RWPE2 (cell line): ENCODE measurements around the gene IGFL1.

Experiments used
- ATAC-seq: fragments of 200-7000 bp; cut with Tn5 transposase; 3 replicates; pipeline ENCODE4 v1.9.1; 2021; ENCODE audit warnings: low read depth
- DNase-seq: peaks from one replicate; pipeline ENCODE4 v3.0.0-alpha.2; 2020; ENCODE audit warnings: low spot score
- H3K27ac ChIP-seq: fragments of 450-650 bp; 2 replicates; pipeline ENCODE4 v1.5.1; 2017; ENCODE audit warnings: mild to moderate bottlenecking; ENCODE audit not compliant: poor library complexity, severe bottlenecking
- H3K27me3 ChIP-seq: fragments of 250-450 bp; sonication (Bioruptor Pico); 2 replicates; pipeline ENCODE4 v1.5.1; 2021; ENCODE audit warnings: mild to moderate bottlenecking, moderate library complexity; ENCODE audit not compliant: insufficient read depth, poor library complexity, severe bottlenecking
- H3K36me3 ChIP-seq: fragments of 250-450 bp; sonication (Bioruptor Pico); 2 replicates; pipeline ENCODE4 v1.5.1; 2020; ENCODE audit warnings: low read depth, mild to moderate bottlenecking, moderate library complexity
- H3K4me1 ChIP-seq: fragments of 250-450 bp; sonication (Bioruptor Pico); 2 replicates; pipeline ENCODE4 v1.5.1; 2021; ENCODE audit warnings: mild to moderate bottlenecking, moderate library complexity; ENCODE audit not compliant: insufficient read depth, poor library complexity, severe bottlenecking
- H3K4me3 ChIP-seq: fragments of 250-450 bp; sonication (Bioruptor Pico); 2 replicates; pipeline ENCODE4 v1.5.1; 2021; ENCODE audit warnings: mild to moderate bottlenecking, moderate library complexity; ENCODE audit not compliant: severe bottlenecking
- H3K9me3 ChIP-seq: fragments of 250-450 bp; sonication (Bioruptor Pico); 2 replicates; pipeline ENCODE4 v1.5.1; 2021; ENCODE audit warnings: mild to moderate bottlenecking, moderate library complexity; ENCODE audit not compliant: severe bottlenecking
- TF ChIP-seq, protein P1 (sequence below): fragments of 450-650 bp; IDR thresholded peaks from one replicate; pipeline ENCODE4 v1.5.1; 2017; ENCODE audit warnings: mild to moderate bottlenecking, moderate library complexity; ENCODE audit not compliant: poor library complexity, severe bottlenecking

The IGFL1 gene

DNA sequence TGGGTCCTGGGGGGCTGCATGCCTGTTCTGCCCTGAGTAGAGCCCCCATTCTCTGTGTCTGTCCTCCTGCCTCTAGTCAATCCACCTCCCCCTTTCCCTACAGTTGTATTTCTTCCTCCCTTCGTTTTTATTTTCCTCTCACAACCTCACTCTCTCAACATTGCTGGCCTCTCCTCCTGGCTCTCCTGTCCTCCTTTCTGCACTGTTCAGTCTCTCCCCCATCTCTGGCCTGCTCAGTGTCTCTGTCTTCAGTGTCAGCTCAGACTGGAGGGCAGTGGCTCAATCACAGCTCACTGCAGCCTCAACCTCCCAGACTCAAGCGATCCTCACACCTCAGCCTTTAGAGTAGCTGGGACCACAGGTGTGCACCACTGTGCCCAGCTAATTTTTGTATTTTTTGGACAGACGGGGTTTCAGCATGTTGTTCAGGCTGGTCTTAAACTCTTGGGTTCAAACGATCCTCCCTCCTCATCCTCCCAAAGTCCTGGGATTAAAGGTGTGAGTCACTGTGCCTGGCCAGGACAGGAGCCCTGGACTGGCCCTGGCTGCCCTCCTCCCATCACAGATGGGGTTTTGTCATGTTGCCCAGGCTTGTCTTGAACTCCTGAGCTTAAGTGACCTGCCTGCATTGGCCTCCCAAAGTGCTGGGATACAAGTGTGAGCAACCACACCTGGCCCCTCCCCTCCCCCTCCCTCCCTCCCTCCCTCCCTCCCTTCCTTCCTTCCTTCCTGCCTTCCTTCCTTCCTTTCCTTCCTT lies 32.0 kb upstream of the IGFL1 start:
- ATAC-seq (no peak), DNase-seq (no peak)
- no peaks in the 10 kb centered on the region for H3K36me3 ChIP-seq
- no peak overlapping the region for H3K4me3 ChIP-seq
- peak overlapping the region; percentile 93 for H3K27ac ChIP-seq
- H3K27me3 ChIP-seq, result no peaks in the 10 kb centered on the region
- no peaks in the 10 kb centered on the region for H3K9me3 ChIP-seq
- peaks cover 45% of the 10 kb centered on the region for H3K4me1 ChIP-seq
- TF ChIP-seq, protein P1, sequence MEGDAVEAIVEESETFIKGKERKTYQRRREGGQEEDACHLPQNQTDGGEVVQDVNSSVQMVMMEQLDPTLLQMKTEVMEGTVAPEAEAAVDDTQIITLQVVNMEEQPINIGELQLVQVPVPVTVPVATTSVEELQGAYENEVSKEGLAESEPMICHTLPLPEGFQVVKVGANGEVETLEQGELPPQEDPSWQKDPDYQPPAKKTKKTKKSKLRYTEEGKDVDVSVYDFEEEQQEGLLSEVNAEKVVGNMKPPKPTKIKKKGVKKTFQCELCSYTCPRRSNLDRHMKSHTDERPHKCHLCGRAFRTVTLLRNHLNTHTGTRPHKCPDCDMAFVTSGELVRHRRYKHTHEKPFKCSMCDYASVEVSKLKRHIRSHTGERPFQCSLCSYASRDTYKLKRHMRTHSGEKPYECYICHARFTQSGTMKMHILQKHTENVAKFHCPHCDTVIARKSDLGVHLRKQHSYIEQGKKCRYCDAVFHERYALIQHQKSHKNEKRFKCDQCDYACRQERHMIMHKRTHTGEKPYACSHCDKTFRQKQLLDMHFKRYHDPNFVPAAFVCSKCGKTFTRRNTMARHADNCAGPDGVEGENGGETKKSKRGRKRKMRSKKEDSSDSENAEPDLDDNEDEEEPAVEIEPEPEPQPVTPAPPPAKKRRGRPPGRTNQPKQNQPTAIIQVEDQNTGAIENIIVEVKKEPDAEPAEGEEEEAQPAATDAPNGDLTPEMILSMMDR, result no peak

DNA sequence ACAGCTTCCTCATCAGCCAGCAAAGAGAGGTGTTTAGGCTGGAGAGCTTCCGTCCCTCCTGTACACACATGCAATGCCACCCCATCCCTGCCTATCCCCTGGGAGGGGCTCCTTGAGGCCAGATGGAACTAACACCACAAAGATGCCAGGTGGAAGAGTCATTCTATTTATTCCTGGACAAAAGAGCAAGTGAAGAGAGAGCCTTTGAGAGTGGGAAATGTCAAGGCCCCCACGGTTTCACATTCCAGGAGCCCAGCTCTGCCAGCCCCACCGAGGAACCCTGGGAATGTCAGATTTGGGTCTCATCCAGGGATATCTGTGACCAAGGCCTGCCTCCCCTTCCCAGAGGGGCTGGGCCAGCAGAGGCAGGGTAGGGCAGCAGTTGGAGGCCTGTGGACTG lies 30.8 kb upstream of the IGFL1 start:
- Histone ChIP-seq H3K4me3 (no peak overlapping the region), H3K4me1 (peaks cover 42% of the 10 kb centered on the region), H3K36me3 (no peaks in the 10 kb centered on the region), H3K27ac (peak overlapping the region; percentile 93), H3K9me3 (no peaks in the 10 kb centered on the region), H3K27me3 (no peaks in the 10 kb centered on the region)
- TF ChIP-seq, protein P1, result no peak
- ATAC-seq, result peak; percentile 80
- no peak for DNase-seq

GRCh38 chr19:46201454-46202310 lies 27.9 kb upstream of the IGFL1 start:
- ATAC-seq (no peak), DNase-seq (no peak)
- no peaks in the 10 kb centered on the region for H3K36me3 ChIP-seq
- peak overlapping the region; percentile 93 for H3K27ac ChIP-seq
- TF ChIP-seq, protein P1, result no peak
- no peaks in the 10 kb centered on the region for H3K27me3 ChIP-seq
- H3K4me1 ChIP-seq, result peaks cover 48% of the 10 kb centered on the region
- H3K9me3 ChIP-seq, result no peaks in the 10 kb centered on the region
- H3K4me3 ChIP-seq, result no peak overlapping the region

DNA sequence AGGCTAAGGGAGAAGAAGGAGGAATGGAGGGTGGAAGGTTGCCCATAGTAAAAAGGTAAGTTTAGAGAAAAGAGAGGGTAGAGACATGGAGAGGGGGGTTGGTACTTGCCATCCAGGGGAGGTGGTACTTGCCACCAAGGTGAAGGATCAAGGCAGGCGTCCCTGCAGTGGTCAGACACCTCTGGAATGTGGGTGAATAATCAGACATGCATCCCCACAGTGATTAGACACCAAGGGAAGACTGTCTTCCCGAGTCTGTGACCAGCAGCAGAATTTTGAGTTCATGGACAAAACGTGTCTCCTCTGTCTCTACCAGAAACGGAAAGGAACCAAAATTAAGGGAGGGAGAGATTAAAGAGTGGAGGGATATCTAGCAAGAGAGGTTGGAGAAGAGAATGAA lies 27.1 kb upstream of the IGFL1 start:
- Histone ChIP-seq H3K27ac (peak overlapping the region; percentile 93), H3K27me3 (no peaks in the 10 kb centered on the region), H3K4me1 (peaks cover 50% of the 10 kb centered on the region), H3K4me3 (no peak overlapping the region), H3K9me3 (no peaks in the 10 kb centered on the region), H3K36me3 (no peaks in the 10 kb centered on the region)
- TF ChIP-seq, protein P1, result no peak
- DNase-seq (no peak), ATAC-seq (no peak)
